GM13976 (cell line): ENCODE results near the gene PARVB.

Experiments
- DNase-seq: peaks from one replicate; pipeline ENCODE4 v3.0.0; 2012; ENCODE audit warnings: low spot score
- CTCF ChIP-seq: IDR thresholded peaks from 2 replicates; pipeline ENCODE4 v1.5.1; 2012; ENCODE audit warnings: borderline replicate concordance, mild to moderate bottlenecking; ENCODE audit not compliant: insufficient read depth; ENCODE audit errors: extremely low read depth, missing control alignments, control extremely low read depth
- in situ Hi-C: fragments of 300-500 bp; cut with MboI; formaldehyde crosslinking; loops from one replicate; pipeline ENCODE4 v1.12.0; 2022; ENCODE audit warnings: low sequenced_read_pairs, mixed read lengths, inconsistent platforms; ENCODE audit not compliant: unreplicated experiment

Gene PARVB

GRCh38 chr22:44002324-44002723, 21.8 kb upstream of the PARVB start:
- in situ Hi-C loops: no loop called here
- TF ChIP-seq CTCF: no peak
- no peak for DNase-seq

GRCh38 chr22:44002997-44003396, 21.1 kb upstream of the PARVB start:
- DNase-seq: no peak
- no peak for TF ChIP-seq CTCF
- in situ Hi-C loops: no loop called here

- no peak for TF ChIP-seq CTCF
- DNase-seq: no peak
- in situ Hi-C loops: no loop called here
Measured at GRCh38 chr22:44003405-44004103, 20.5 kb upstream of the PARVB start.

GRCh38 chr22:44004104-44004460, 20.0 kb upstream of the PARVB start:
- TF ChIP-seq CTCF: no peak
- in situ Hi-C loops: no loop called here
- no peak for DNase-seq

- in situ Hi-C loops: no loop called here
Measured at GRCh38 chr22:44005524-44005923, 18.6 kb upstream of the PARVB start.

GRCh38 chr22:44012162-44012561, 11.9 kb upstream of the PARVB start:
- in situ Hi-C loops: no loop called here
- DNase-seq: no peak
- no peak for TF ChIP-seq CTCF

More at GRCh38 chr22:44005524-44005923, 18.6 kb upstream of the PARVB start:
- DNase-seq: no peak
- TF ChIP-seq CTCF: no peak

- DNase-seq: no peak
- in situ Hi-C loops: no loop called here
- no peak for TF ChIP-seq CTCF
Measured at GRCh38 chr22:44012591-44012990, 11.5 kb upstream of the PARVB start.
